Right forelimb (tissue), 1 donor: ENCODE results near the gene GPRC5C.

Experiments
- DNase-seq: peaks from one replicate; pipeline ENCODE4 v3.0.0-alpha.2; 2018

GPRC5C gene

DNA sequence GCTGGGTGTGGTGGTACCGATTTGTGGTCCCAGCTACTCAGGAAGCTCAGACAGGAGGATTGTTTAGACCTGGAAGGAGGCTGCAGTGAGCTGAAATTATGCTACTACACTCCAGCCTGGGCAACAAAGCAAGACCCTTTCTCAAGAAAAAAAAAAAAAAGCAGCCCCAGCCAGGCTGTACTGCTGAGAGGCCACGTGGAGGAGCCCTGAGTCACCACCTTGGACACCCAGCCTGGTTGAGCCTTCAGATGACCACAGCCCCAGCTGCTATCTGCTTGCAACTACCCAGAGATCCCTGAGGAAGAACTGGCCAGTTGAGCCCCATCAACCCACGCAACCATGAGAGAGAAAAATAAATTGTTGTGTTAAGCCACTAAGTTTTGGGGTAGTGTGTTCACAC is 23.6 kb upstream of the GPRC5C start:
- DNase-seq: no peak

DNA sequence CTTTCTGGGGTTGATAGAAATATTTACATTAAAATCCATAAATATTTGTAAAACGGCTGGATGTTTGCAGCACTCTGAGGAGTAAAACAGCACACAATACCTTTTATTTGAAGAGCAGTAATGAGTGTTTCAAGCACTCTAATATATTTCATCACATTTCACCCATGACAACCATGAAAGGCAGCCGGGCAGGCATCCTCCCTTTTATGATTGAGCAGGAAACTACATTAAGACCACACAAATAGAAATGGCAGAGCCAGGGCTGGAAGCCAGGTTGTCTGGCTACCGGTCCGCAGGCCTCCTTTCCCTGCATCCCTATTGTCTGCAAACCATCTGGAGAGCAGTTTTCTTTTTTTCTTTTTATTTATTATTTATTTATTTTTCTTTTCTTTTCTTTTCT is 23.1 kb upstream of the GPRC5C start:
- DNase-seq: no peak

DNA sequence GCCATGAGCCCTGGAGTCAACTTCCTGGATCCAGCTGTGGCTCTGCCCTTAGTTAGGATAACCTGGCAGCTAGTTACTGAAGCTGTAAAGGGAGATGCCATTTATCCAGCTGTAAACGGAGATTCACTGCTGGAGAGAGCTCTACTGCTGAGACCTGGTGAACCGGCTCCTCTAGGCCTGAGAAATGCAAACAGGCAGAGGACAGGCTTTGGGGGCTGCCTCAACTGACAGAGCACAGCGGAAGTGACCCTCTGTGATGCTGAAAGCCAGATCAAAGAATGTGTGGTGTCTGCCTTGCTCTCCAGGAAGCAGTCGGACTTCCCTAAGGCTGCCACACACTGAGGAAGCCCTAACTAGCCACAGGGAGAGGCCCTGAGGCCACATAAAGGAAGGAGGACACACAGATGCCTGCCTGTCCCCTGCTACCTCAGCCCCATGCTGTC is 21.9 kb upstream of the GPRC5C start:
- DNase-seq: no peak

DNA sequence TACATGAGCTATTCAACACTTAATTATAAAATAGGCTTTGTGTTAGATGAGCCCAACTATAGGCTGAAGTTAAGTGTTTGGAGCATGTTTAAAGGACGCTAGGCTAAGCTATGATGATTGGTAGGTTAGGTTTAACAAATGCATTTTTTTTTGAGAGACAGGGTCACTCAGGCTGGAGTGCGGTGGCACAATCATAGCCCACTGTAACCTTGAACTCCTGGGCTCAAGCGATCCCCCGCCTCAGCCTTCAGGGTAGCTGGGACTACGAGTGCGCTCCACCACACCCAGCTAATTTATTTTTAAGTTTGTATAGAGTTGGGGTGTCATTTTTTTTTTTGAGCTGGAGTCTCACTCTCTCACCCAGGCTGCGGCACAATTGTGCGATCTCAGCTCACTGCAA is 19.3 kb upstream of the GPRC5C start:
- no peak for DNase-seq

DNA sequence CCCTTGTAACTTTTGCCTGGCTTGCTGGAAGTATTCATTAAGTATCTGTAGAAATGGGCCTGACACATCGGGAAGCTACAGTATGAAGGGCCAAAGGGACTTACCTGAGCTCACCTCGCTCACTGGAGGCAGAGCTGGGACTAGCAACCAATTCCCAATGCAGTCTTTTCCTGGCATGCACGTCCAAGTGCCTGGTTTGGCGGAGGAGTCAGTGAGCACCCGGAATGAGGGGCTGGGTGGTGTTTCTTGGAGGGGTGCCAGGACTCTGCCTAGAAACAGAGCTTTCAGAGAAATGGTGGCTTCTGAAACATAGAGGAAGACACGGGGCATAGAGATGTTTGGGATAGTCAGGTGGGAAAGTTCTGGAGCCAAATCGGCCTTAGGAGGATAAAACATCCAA is 18.4 kb upstream of the GPRC5C start:
- no peak for DNase-seq

DNA sequence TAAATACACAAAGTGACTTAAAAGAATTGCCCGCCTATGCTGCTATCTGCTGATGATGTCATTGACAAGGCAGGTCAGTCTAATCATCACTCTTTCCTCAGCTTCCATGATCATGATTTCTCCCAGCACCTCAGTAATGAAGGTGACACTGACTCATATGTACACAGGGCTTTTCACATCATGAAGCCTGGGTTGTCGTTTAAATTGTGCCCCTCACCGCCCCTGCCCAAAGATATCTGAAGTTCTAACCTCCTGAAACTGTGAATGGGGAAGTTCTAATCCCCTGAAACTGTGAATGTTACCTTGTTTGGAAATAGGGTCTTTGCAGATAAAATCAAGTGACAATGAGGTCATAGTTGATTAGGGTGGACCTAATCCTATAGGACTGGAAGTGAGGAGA is 17.4 kb upstream of the GPRC5C start:
- DNase-seq: no peak

DNA sequence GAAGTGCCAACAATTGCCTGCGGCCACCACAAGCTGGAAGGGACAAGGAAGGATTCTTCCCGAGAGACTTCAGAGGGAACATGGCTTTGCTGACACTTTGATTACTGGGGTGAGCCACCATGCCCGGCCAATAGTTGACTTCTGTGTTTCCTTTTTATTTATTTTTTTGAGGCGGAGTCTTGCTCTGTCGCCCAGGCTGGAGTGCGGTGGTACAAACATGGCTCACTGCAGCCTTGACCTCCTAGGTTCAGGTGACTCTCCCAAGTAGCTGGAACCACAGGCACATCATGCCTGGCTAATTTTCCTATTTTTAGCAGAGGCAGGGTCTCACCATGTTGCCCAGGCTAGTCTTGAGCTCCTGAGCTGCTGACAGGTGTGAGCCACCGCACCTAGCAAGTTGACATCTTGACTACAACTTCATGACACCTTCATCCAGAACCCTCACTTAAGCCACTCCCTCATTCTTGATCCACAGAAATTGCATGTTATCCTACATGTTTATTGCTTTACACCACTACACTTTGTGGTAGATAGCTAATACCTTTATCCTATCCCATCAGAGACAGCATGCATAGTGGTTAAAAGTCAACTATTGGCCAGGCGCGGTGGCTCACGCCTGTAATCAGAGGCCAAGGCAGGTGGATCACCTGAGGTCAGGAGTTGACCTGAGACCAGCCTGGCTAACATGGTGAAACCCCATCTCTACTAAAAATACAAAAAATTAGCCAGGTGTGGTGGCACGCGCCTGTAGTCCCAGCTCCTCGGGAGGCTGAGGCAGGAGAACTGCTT is 16.1 kb upstream of the GPRC5C start:
- no peak for DNase-seq

DNA sequence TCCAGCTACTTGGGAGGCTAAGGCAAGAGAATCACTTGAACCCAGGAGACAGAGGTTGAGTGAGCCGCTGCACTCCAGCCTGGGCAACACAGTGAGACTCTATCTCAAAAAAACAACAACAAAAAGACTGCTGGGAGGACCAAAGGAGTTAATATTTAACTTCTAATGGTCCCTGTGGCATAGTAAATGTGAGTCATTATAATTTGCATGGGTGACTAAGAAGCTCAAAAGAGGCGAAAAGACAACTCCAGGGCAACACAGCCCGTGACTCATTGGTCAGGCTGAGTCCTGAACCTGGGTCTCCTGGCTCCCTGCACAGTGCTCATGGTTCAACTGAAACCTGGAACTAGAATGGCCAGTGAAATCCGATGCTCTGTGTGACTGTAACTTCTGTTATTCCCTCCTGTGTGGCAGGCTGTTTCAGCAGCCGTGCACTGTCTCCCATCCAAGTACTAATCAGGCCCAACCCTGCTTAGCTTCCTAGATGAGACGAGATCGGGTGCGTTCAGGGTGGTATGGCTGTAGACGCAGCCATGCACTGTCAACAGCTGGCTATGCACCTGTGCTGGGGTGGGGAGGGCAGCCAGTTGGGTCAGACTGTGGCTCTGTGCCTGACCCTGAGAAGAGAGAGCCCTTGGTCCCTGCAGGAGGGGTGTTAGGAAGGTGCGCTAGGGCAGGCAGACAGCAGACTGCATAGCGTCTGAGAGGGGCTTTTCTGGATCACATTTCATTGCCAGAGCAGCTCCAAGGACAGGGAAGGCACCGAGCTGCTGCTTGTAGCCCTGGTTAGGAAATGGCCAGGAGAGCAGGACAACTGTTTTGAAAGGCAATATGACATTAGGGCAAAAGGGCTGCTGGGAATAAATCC is 14.5 kb upstream of the GPRC5C start:
- no peak for DNase-seq

DNA sequence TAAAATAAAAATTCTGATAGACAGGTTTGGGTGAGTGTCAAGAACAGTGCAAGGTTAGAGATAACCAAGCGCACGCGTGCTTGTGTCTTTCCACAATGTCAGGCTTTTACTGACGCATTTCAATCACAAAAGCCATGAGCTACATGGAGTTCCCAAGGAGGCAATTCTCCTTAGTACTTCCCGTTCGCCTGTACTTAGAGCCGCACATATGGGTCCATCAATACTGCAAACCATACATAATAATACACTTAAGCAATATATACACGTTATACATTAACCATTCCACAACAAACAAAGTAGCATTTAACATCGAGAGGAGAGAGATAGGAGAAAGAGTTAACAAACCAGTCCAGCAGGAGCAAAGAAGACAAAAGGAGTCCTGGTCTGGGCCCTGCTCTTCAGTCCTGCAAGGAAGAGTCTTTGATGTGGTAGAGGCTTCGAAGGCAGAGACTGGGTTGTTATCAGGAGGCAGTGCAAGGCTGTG is 11.9 kb upstream of the GPRC5C start:
- DNase-seq: no peak

DNA sequence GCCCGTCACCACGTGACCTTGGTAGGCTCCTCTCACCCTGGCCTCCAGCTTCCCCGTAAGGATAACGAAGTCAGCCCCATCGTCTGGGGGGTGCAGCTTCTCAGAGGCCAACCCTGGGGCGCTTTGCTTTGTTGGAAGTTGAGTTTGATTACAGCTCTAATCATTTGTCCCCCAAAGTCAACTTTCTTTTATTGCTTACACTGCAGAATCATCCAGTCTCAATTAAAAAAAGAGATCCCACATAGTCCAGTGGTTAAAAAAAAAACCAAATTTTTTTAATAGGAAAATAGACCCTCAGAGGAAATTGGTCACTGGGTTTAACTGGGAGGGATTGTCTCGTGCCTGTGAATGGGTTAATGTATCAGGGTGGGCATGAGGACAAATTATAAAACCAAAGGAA is 7.8 kb upstream of the GPRC5C start:
- no peak for DNase-seq

DNA sequence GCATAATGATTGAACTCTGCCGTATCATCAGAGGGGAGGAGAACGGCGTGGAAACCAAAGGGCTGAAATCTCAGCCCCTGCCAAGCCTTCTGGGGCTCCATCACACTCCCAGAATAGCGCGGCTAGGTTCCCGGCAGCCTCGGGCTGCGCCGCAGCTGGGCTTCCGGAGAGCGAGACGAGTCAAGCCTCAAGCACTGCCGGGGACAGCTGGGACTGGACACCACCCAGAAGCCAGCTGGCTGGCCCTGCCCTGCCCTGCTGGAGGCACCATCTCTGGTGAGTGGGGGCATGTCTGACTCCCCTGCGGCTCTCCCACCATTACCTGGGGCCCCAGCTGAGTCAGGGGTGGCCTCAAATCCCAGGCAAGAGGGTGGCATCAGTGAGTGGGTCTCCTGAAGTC is 7.2 kb upstream of the GPRC5C start:
- DNase-seq: peak; percentile 72

DNA sequence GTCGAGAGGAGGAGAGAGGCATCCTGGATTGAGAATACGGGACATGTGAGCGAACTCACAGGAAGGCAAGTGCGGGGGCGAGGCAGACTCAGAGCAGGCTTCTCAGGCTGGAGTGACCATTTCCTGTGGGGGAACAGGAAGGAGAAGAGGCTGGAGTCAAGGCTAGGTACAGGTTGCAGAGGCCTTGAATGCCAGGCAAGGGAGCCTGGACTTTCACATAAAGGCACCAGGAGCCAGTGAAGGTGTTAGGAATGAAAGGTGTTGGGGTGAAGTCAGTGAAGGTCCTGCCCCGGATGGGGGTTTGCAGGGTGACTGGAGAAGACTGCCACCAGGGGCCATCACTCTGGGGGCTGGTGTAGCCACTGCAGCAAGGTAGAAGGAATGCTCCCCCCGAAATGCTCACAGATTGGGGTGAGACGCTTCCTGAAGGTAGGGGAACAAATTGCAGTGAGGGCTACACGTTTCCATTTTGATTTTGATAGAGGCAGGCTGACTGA is 5.3 kb upstream of the GPRC5C start:
- DNase-seq: no peak

DNA sequence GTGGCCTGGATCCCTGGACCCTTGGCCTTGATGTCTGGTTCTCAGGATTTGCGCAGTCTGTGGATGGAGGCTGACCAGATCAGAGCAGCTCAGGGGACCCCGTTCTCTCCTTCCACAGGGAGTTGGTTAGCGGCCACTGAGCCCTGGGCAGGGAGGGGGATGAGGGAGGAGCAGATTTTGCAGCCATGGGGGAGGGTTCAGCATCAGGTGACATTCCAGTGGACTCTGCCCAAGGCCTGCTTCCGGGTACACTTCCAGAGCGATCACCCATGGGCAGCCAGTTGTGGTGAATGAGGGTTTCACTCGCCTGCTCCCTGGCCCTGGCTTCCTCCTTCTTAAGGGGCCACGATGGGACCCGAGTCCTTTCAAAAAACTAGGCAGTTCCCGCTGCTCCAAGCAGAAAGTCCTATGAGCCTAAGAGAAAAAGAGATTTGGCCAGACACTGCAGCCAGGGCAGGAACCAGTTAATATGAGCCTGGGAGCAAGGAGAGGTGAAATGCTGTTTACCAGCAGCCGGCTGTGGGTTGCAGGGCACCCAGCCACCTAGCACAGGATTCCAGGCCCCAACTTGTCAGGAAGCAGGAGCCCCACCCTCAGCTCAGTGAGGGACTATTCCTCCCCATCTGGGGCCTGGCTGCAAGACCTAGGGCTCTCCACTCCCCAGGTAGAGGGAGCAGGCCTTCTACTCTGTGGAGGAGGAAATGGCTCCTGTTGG is 4.7 kb upstream of the GPRC5C start:
- DNase-seq: no peak

DNA sequence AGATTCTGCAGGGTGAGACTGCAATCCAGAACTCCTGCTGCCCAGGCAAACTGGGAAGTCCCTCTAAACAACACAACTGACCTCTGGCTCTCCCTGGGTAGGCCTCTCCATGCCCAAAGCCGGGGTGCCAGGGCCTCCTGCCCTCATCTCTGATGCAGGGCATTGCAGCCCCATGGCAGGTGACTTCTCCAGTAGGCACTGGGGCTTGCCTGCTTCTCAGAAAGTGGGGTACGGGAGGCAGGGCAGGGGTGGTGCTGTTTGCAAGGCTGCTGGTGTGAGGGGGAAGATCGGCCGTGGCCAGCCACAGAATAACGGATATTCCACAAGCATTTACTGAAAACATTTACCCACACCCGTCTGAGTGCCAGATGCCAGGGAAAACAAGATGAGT is 4.1 kb upstream of the GPRC5C start:
- DNase-seq: no peak

DNA sequence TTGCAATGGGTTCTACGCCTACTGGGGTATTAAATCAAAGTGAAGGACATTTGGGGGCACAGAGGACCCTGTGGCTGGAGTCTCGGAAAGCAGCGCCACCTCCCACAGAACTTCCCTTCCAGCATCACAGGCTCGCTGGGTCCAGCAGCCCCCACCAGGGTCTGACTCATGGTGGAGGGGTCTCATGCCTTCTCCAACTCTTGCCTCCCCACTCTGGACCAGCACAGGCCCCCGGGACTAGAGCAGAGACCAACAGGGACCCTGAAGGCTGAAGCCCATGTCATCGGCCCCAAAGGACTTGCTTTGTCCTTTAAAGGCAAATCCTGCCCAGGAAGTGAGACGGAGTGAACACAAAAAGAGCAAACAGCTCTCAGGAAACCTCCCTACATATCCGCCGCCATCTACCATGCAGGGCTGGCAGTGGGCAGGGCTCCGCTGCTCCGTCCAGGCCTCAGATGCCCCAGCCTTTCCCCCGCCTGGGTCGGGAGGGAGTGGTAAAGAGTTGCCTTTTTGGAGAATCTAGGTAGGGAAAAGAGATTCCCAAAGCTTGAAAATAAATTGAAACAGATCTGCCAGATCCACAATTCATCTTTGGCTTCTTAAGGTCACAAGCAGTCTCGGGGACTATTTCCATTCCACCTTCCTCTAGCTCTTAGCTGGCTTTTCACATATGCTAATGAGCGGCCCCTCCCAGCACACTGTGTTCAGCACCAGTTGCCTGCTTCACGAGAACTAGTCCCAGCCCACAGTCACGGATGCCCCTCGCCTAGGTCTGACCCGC is 2.1 kb upstream of the GPRC5C start:
- DNase-seq: no peak

DNA sequence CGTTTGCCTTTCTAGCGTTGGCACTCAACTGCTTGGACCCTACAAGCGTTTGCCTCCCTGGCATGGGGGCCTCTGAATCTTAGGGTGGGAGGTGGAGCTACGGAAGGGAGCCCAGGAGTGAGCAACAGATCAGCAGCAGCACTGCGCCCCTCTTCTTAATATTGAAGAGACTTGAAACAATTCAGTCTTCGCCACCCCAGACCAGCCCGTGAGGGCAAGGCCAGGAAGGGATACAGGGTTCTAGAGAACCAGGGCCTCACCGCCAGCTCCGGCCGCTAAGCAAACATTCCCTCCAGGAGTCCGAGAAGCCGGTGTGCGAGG is 1.5 kb upstream of the GPRC5C start:
- DNase-seq: no peak

DNA sequence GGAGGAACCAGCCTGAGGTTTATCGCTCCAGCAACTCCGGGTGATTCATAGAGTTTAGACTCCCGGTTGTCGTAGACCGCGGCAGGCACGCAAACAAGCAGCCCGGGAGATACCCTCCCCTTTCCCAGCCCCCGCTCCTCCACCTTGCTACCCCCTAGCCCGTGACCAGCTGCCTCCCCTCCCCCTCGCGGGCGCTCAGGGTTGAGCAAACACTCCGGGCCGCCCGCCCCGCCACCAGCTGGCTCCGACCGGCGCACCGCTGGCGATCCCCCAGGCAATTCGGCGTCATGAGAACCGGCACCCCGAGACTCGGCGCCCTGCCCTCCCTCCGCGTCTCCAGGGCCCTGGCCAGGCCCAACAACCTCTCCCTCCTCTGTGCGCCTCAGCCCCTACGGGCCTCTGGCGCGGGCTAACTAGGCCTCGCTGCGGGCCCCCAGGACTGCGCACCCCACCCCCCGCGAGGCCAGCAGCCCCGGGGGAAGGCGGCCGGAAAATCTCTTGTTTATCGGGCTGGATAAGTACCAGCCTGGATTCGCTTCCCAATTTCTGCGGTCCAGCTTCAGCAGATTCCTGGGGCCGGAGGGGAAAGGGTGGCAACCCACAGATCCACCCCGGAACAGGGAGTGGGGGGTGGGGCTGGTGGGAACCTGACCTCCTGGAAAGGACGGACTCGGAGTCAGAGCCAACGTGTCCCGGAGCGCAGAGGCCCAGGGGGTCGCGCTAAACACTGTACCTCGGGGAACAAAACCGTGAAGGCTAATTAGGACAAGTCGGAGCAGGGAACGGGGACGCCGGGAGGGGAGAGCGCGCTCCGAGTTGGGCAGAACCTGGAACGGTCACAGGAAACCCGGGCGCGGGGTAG is 951 bp upstream of the GPRC5C start:
- DNase-seq: peak; percentile 75

DNA sequence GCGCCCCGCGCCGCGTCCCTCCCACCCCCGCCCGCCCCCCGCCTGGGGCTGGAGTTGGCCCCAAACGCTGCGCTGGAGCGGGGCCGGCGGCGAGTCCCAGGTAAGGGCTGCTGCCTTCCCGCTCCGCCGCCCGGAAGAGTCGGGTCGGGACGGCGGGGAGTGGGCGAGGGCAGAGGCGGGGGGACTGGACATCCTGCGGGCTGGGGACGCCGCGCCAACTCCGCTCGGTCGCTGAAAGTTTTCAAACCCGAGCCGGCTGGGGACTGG is 469 bp downstream of the GPRC5C start:
- DNase-seq: no peak

DNA sequence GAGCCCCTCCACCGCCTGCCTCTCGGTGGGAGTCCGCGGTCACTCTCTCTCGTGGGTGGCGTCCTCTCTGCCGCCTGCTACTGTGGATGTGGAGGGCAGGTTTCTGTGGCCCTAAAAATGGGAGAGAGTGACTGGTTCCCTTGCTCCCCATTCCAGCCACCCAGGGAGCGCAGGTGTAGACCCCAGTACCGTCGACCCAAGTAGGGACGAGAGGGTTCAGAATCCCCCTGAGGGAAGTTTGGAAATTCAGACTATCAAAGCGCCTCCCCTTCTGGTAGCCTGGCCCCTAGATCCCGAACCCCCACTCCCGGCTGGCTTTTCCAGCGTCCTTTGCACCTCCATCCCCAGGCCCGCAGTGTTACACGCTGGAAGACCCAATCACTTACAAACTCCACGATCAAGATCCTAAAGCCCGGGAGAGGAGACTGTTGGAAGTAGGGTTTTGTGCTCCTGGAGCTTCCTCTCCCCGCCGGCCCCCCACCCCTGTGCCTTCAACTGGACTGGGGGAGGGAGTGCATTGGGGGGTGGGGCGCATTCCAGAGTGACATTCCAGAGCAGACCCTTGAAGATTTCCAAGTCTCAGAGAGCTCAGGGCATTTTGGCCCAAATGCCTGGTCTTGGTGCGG is 991 bp downstream of the GPRC5C start:
- DNase-seq: no peak

DNA sequence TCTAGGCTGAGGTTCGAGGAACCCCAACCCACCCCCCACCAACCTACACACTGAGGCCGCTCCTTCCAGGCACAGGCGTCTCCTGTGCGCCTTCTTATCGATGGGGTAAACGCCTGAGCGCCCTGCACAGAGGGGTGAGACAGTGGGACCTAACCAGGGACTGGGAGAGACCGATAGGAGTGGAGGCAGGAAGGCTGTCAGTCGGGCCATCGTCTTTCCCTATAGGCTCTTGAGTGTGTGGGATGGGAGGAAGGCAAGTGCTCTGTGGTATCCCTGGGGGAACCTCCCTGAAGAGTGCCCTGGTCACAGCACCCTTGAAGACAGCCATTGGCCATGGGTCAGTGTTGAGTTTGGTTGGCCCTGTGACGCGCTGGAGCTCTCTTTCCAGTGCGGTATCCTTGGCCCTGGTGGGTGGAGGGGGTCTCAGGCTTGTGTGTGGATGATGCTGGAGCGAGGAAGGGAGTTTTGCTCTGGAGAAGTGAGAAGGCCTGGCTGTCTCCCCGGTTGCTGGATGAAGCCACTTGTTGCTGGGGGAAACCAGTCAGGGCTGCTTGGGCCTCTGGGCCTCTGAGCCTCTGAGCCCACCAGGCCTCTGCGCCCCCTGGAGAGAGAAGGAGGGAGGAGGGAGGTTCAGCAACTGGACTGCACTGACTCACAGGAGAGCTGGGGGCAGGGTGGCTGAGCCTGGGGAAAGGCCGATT is 1.7 kb downstream of the GPRC5C start:
- DNase-seq: no peak
